Embryonic facial prominence (tissue), 1 donor: ENCODE data around the gene WNT5A.
A peak's percentile ranks its signal among the peaks of the same experiment; 100 is the strongest.
"Not testable (repeated sequence)": the region's sequence is repeated elsewhere in the genome, so short reads cannot be mapped to it uniquely, and the experiment has no call there.

ENCODE experiments used
- DNase-seq: peaks from one replicate; pipeline ENCODE4 v3.0.0-alpha.2; 2016; ENCODE audit errors: extremely low spot score

WNT5A gene

GRCh38 chr3:55505776-55506175 is 18.7 kb upstream of the WNT5A start:
- DNase-seq, result no peak

- DNase-seq, result not testable (repeated sequence)
Observed at GRCh38 chr3:55505102-55505501, 18.0 kb upstream of the WNT5A start.

GRCh38 chr3:55501905-55502304 is 14.8 kb upstream of the WNT5A start:
- no peak for DNase-seq

- no peak for DNase-seq
Observed at GRCh38 chr3:55500555-55501330, 13.6 kb upstream of the WNT5A start.

- no peak for DNase-seq
Observed at GRCh38 chr3:55498520-55498919, 11.4 kb upstream of the WNT5A start.

GRCh38 chr3:55497250-55497649 is 10.1 kb upstream of the WNT5A start:
- DNase-seq, result no peak

GRCh38 chr3:55494976-55495375 is 7.9 kb upstream of the WNT5A start:
- no peak for DNase-seq

- DNase-seq, result no peak
Observed at GRCh38 chr3:55492976-55493375, 5.9 kb upstream of the WNT5A start.

- no peak for DNase-seq
Observed at GRCh38 chr3:55491296-55491816, 4.2 kb upstream of the WNT5A start.

GRCh38 chr3:55490276-55490913 is 3.3 kb upstream of the WNT5A start:
- no peak for DNase-seq

- no peak for DNase-seq
Observed at GRCh38 chr3:55489798-55490132, 2.7 kb upstream of the WNT5A start.

GRCh38 chr3:55488398-55489055 is 1.4 kb upstream of the WNT5A start:
- peak; percentile 91 for DNase-seq

- peak; percentile 62 for DNase-seq
Observed at GRCh38 chr3:55487381-55488241, 505 bp upstream of the WNT5A start.

GRCh38 chr3:55486101-55486856 is 827 bp downstream of the WNT5A start:
- no peak for DNase-seq

GRCh38 chr3:55484801-55485791 is 2.0 kb downstream of the WNT5A start:
- peak; percentile 86 for DNase-seq

GRCh38 chr3:55484191-55484689 is 2.9 kb downstream of the WNT5A start:
- DNase-seq, result no peak

- DNase-seq, result no peak
Observed at GRCh38 chr3:55483196-55484095, 3.7 kb downstream of the WNT5A start.

GRCh38 chr3:55482496-55483195 is 4.5 kb downstream of the WNT5A start:
- no peak for DNase-seq
